ENCODE data around the gene CACNA2D3. TPM values are rescaled to one million over a fixed set of nuclear protein-coding genes. Genes with fewer than 3 reads are reported as not detected.

CACNA2D3 gene
- total RNA-seq, 1 donor from 2014 or later = 0.17 TPM

GRCh38 chr3:55060896-55061719 is 938.8 kb downstream of the CACNA2D3 start:
- TF ChIP-seq CTCF (IDR thresholded peaks at IDR 0.05; ENCODE audit: insufficient read depth, low read length, poor library complexity, severe bottlenecking) = no peak

GRCh38 chr3:55061720-55062034 is 939.3 kb downstream of the CACNA2D3 start:
- no peak for TF ChIP-seq CTCF (IDR thresholded peaks at IDR 0.05; ENCODE audit: insufficient read depth, low read length, poor library complexity, severe bottlenecking)
- Histone ChIP-seq H3K36me3 (ENCODE audit: control insufficient read depth, insufficient read depth, low read length) (no peaks in the 10 kb centered on the region), H3K4me3 (ENCODE audit: low read depth, low read length) (no peak overlapping the region), H3K27me3 (ENCODE audit: control insufficient read depth, insufficient read depth, low read length) (no peaks in the 10 kb centered on the region)
- no peak for DNase-seq (ENCODE audit: low read depth)

More at GRCh38 chr3:55060896-55061719, 938.8 kb downstream of the CACNA2D3 start:
- H3K27me3 ChIP-seq (ENCODE audit: control insufficient read depth, insufficient read depth, low read length) = no peaks in the 10 kb centered on the region
- H3K36me3 ChIP-seq (ENCODE audit: control insufficient read depth, insufficient read depth, low read length) = no peaks in the 10 kb centered on the region
- no peak for DNase-seq (ENCODE audit: low read depth)
- H3K4me3 ChIP-seq (ENCODE audit: low read depth, low read length) = no peak overlapping the region

GRCh38 chr3:55064164-55064563 is 941.8 kb downstream of the CACNA2D3 start:
- Histone ChIP-seq H3K27me3 (ENCODE audit: control insufficient read depth, insufficient read depth, low read length) (no peaks in the 10 kb centered on the region), H3K36me3 (ENCODE audit: control insufficient read depth, insufficient read depth, low read length) (no peaks in the 10 kb centered on the region), H3K4me3 (ENCODE audit: low read depth, low read length) (no peak overlapping the region)
- DNase-seq (ENCODE audit: low read depth) = no peak
- TF ChIP-seq CTCF (IDR thresholded peaks at IDR 0.05; ENCODE audit: insufficient read depth, low read length, poor library complexity, severe bottlenecking) = no peak

GRCh38 chr3:55065331-55065730 is 943.0 kb downstream of the CACNA2D3 start:
- Histone ChIP-seq H3K36me3 (ENCODE audit: control insufficient read depth, insufficient read depth, low read length) (no peaks in the 10 kb centered on the region), H3K4me3 (ENCODE audit: low read depth, low read length) (no peak overlapping the region), H3K27me3 (ENCODE audit: control insufficient read depth, insufficient read depth, low read length) (no peaks in the 10 kb centered on the region)
- no peak for TF ChIP-seq CTCF (IDR thresholded peaks at IDR 0.05; ENCODE audit: insufficient read depth, low read length, poor library complexity, severe bottlenecking)
- DNase-seq (ENCODE audit: low read depth) = no peak

- no peaks in the 10 kb centered on the region for H3K36me3 ChIP-seq (ENCODE audit: control insufficient read depth, insufficient read depth, low read length)
- no peak overlapping the region for H3K4me3 ChIP-seq (ENCODE audit: low read depth, low read length)
- DNase-seq (ENCODE audit: low read depth) = no peak
- no peaks in the 10 kb centered on the region for H3K27me3 ChIP-seq (ENCODE audit: control insufficient read depth, insufficient read depth, low read length)
- TF ChIP-seq CTCF (IDR thresholded peaks at IDR 0.05; ENCODE audit: insufficient read depth, low read length, poor library complexity, severe bottlenecking) = no peak
These were observed 944.2 kb downstream of the CACNA2D3 start for GRCh38 chr3:55066551-55067047.

- no peaks in the 10 kb centered on the region for H3K27me3 ChIP-seq (ENCODE audit: control insufficient read depth, insufficient read depth, low read length)
- DNase-seq (ENCODE audit: low read depth) = no peak
- no peaks in the 10 kb centered on the region for H3K36me3 ChIP-seq (ENCODE audit: control insufficient read depth, insufficient read depth, low read length)
These were observed 947.6 kb downstream of the CACNA2D3 start for GRCh38 chr3:55069950-55070349.

More at GRCh38 chr3:55069950-55070349, 947.6 kb downstream of the CACNA2D3 start:
- TF ChIP-seq CTCF (IDR thresholded peaks at IDR 0.05; ENCODE audit: insufficient read depth, low read length, poor library complexity, severe bottlenecking) = no peak
- H3K4me3 ChIP-seq (ENCODE audit: low read depth, low read length) = no peak overlapping the region
